HG03432 (cell line): ENCODE measurements around the gene SPRY2.

Experiments
- ATAC-seq: cut with Tn5 transposase; IDR thresholded peaks from one replicate; pipeline ENCODE4 v1.9.1; 2021; ENCODE audit warnings: mild to moderate bottlenecking, moderate library complexity; ENCODE audit not compliant: unreplicated experiment

SPRY2 gene

DNA sequence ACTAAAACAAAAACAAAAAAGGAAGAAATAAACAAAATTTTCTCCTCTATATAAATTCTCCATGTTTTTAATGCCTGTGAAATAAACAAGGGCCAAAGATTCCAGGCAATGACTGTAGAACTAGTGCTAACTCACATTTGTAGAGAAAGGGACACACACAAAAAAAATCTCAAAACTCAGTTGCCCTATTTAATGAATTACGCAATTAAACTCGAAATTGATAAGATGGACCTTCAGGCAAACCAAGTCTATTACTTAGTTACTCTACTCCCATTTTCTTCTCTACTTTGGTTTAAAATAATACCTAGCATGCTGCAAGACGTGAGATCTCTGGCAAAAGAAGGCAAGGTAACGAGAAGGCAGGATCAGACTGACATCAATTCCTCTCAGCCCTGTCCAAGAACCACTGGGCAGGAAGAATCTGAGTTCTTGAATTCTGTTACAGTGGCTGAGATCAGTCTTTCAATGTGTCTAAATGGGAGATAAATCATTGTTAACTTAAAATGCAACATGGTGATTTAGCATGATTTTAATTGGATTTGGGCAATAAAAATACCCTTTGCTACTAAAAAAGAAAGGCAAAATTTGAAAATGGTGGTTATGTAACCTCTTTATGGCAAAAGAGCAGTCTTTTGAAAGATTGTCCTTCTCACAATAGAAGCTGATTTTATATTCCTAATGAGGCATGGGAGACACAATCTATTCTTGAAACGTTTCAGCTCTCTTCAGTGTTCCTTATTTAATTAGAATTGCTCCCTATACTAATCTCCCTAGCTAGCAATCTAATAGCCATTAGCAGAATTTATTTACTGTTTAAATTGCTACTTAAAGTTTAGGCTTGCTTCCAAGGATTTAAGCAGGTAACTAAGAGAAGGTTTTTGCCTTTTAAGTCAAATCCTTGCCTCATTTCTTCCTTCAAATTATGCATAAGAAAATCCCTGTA, 25.9 kb downstream of the SPRY2 start:
- ATAC-seq, result no peak

- no peak for ATAC-seq
These were observed 27.2 kb downstream of the SPRY2 start for GRCh38 chr13:80313668-80314256.

DNA sequence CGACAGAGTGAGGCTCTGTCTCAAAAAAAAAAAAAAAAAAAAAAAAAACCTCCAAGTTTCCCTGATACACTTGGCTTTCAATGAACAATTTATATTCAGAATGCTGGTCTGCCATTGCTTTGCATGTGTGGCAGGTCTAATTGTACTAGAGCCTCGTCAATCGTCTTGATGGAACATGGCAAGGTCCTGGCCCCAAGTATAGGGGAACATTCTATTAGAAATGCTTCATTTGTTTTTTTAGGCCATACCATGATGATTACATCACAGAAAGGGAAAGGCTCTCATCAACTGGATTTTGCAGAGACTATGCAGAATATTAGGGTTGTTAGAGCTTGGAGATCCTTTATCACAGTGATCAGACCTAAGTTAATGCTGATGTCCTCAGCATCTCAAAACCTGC, 28.0 kb downstream of the SPRY2 start:
- ATAC-seq, result no peak

GRCh38 chr13:80312012-80312704, 28.8 kb downstream of the SPRY2 start:
- no peak for ATAC-seq

GRCh38 chr13:80309926-80310325, 31.0 kb downstream of the SPRY2 start:
- no peak for ATAC-seq

- no peak for ATAC-seq
These were observed 33.4 kb downstream of the SPRY2 start for GRCh38 chr13:80307401-80307987.

DNA sequence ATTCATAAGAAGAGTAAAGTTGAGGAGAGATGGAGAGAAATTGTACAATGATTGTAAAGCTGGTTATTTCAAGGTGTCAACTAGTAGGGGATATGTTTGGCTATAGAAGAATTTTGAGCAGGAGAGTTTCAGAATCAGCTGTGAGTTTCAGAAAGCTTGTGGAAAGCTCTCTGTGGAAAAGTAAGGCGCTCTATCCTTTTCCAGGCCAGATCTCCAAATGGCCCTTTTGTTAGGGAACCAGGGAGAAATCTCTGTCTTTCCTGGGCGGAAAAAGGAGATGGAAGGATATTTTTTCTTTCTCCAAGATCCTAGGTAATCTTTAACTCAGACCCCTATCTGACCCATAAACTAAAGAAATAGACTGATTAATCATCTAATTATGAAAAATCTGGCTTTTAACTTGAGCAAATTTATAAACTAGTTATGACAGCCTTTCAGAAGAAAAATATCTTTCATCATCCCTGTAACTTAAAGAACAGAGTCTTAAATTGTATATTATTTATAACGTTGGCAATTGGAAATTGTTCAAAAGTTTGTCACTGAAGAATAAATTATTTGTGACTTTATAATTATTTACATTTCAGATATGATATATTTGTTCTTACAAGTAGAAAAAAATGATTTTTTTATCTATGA, 34.5 kb downstream of the SPRY2 start:
- ATAC-seq, result no peak

GRCh38 chr13:80305737-80306136, 35.2 kb downstream of the SPRY2 start:
- no peak for ATAC-seq

- no peak for ATAC-seq
These were observed 37.6 kb downstream of the SPRY2 start for GRCh38 chr13:80303225-80303811.

DNA sequence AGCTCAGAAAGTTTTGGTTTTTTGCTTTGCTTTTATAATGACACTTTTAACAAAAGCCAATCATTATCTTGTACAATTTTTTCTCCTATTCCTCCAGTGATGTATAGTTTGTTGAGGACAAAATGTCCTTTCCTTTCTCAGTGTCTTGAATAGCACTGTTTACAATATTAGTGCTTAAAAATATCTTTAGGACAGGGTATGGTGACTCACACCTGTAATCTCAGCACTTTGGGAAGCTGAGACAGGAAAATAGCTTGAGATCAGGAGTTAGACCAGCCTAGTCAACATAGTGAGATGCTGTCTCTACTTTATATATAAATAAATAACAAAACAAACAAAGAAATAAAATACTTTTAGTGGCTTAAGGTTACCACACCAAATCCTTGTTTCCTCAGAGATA, 41.9 kb downstream of the SPRY2 start:
- no peak for ATAC-seq

DNA sequence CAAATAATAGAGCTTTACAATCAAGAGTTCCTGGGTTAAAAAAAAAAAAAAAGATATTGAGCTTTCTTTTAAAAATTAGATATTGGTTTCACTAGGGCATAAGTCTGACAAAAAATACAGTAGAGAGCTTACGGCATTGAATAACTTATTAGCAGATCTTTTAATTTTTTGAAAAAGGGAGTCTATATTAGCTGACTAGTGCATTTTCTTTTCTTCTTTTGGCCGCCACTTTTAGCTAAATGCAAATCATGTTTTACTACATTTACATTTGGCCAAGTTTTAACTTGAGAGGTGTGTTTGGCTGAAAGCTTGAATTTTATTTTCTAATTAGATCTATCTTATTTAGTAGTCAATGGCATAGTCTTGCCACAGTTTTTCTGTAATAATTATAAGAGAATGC, 43.4 kb downstream of the SPRY2 start:
- no peak for ATAC-seq

DNA sequence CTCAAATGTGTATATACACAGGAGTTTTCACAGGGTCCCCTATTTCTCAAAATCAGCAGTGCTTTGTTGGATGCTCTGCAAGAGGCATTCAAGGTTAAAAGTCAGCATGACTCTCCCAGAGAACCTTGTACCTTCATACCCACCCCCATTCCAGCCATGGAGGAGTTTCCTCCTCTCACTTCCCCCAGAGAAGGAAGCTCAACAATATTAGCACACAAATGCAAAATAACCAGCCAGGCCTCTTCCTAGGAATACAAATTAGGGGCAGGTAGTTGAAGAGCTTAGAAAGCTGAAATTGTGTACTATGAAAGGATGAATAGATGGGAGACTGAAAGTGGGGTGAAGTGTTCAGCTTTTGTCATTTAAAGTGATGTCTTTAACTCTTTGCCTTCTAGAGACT, 43.8 kb downstream of the SPRY2 start:
- no peak for ATAC-seq

DNA sequence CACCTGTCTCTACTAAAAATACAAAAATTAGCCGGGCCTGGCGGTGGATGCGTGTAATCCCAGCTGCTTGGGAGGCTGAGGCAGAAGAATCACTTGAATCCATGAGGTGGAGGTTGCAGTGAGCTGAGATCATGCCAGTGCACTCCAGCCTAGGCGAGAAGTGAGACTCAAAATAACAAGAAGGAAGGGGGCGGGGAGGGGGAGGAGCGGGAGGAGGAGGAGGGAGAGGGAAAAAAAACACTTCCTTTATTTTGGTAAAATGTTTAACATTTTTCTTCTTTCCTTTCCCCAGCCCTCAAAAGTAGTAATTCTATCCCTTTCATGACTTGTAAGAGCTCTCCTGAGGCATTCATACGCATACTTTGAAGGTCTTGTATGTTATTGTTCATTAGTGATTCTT, 44.3 kb downstream of the SPRY2 start:
- ATAC-seq, result no peak

DNA sequence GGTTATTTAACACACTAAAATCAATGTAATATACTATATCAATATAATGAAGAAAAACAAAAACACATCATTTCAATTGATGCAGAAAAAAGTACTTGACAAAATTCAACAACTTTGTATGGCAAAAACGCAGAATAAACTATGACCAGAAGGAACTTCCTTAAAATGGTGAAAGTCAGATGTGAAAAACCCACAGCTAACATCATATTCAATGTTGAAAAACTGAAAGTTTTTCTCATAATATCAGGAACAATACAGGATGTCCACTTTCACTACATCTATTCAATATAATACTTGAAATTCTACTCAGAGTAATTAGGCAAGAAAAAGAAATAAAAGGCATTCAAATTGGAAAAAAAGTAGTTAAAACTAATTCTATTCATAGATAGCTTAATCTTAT, 50.3 kb downstream of the SPRY2 start:
- no peak for ATAC-seq
